Left hindlimb (tissue), 1 donor: Measurements from ENCODE around the gene CAMK2G.
"Not testable (repeated sequence)": the region's sequence is repeated elsewhere in the genome, so short reads cannot be mapped to it uniquely, and the experiment has no call there.

Experiments
- DNase-seq: peaks from one replicate; pipeline ENCODE4 v3.0.0-alpha.2; 2018

The CAMK2G gene

GRCh38 chr10:73902351-73902750, 28.0 kb upstream of the CAMK2G start:
- DNase-seq: no peak

GRCh38 chr10:73901261-73901660, 26.9 kb upstream of the CAMK2G start:
- no peak for DNase-seq

GRCh38 chr10:73900064-73900463, 25.7 kb upstream of the CAMK2G start:
- DNase-seq: no peak

- no peak for DNase-seq
Measured at GRCh38 chr10:73899423-73899822, 25.1 kb upstream of the CAMK2G start.

GRCh38 chr10:73898730-73899410, 24.5 kb upstream of the CAMK2G start:
- DNase-seq: no peak

- DNase-seq: no peak
Measured at GRCh38 chr10:73897693-73898092, 23.3 kb upstream of the CAMK2G start.

- not testable (repeated sequence) for DNase-seq
Measured at GRCh38 chr10:73895381-73895780, 21.0 kb upstream of the CAMK2G start.

GRCh38 chr10:73894245-73894971, 20.1 kb upstream of the CAMK2G start:
- DNase-seq: no peak

- no peak for DNase-seq
Measured at GRCh38 chr10:73893426-73893825, 19.1 kb upstream of the CAMK2G start.

GRCh38 chr10:73892310-73893030, 18.1 kb upstream of the CAMK2G start:
- DNase-seq: no peak

GRCh38 chr10:73891540-73891939, 17.2 kb upstream of the CAMK2G start:
- DNase-seq: no peak

- not testable (repeated sequence) for DNase-seq
Measured at GRCh38 chr10:73890830-73891229, 16.5 kb upstream of the CAMK2G start.

- DNase-seq: no peak
Measured at GRCh38 chr10:73890261-73890660, 15.9 kb upstream of the CAMK2G start.

- not testable (repeated sequence) for DNase-seq
Measured at GRCh38 chr10:73889416-73889815, 15.1 kb upstream of the CAMK2G start.

- DNase-seq: peak; percentile 39
Measured at GRCh38 chr10:73889014-73889413, 14.7 kb upstream of the CAMK2G start.

GRCh38 chr10:73888514-73888913, 14.2 kb upstream of the CAMK2G start:
- no peak for DNase-seq

GRCh38 chr10:73887294-73888039, 13.1 kb upstream of the CAMK2G start:
- DNase-seq: peak; percentile 88

GRCh38 chr10:73886661-73887293, 12.4 kb upstream of the CAMK2G start:
- DNase-seq: no peak

GRCh38 chr10:73886085-73886529, 11.8 kb upstream of the CAMK2G start:
- DNase-seq: peak; percentile 84

GRCh38 chr10:73884017-73884416, 9.7 kb upstream of the CAMK2G start:
- no peak for DNase-seq

- no peak for DNase-seq
Measured at GRCh38 chr10:73881221-73881919, 7.0 kb upstream of the CAMK2G start.
